ENCODE measurements around the gene SLC25A12. TPM values are rescaled to one million over a fixed set of nuclear protein-coding genes. Genes with fewer than 3 reads are reported as not detected.
A peak's percentile ranks its signal among the peaks of the same experiment; 100 is the strongest.

The SLC25A12 gene
- total RNA-seq, 1 donor from 2014 or later: 13.9 TPM

DNA sequence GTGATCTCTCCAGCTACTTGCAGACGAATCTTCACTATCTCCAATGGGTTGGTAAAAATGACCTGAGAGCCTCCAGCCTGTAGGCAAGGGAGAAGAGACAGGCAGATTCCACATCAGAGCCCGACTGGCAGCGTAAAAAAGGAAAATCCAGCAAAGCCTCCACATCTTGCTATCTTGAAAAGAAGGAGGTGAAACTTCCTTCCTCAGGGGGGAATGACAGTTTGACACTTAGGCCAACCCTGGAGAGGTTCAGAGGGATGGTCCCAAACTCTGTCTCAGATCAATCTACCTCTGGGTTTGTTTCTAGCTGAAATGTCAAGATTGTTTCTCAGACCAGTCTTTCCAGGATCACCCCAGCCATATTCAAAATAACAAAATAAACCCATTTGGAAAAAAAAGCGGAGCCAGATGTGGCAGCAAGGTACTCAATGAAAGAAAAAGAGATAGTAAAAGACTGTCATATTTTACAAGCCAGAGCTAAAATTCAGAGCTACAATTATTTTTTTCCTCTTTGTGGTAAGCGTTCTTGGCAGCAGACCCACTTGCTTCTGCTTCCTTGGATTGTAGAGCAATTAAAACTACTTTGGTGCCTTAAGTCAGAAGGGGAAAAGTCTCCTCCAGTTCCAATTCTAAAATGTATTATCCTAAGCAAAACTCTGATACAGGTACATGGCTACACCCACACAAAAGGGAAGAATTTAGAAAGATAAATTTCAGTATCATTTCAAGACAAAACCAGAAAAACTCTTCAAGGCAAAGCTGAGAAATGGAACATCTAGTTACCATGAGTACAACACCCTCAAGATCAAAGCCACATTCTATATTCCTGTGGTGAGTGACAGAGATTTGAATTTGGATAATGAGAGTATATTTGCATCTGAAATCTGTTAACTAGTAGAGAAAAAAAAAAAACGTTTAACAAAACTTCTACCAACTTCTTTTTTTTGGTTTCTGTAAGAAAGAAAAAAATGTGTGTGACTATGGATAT lies 100.1 kb downstream of the SLC25A12 start:
- DNase-seq (ENCODE audit: low spot score, unreplicated experiment): no peak
- TF ChIP-seq, protein P1, sequence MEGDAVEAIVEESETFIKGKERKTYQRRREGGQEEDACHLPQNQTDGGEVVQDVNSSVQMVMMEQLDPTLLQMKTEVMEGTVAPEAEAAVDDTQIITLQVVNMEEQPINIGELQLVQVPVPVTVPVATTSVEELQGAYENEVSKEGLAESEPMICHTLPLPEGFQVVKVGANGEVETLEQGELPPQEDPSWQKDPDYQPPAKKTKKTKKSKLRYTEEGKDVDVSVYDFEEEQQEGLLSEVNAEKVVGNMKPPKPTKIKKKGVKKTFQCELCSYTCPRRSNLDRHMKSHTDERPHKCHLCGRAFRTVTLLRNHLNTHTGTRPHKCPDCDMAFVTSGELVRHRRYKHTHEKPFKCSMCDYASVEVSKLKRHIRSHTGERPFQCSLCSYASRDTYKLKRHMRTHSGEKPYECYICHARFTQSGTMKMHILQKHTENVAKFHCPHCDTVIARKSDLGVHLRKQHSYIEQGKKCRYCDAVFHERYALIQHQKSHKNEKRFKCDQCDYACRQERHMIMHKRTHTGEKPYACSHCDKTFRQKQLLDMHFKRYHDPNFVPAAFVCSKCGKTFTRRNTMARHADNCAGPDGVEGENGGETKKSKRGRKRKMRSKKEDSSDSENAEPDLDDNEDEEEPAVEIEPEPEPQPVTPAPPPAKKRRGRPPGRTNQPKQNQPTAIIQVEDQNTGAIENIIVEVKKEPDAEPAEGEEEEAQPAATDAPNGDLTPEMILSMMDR (IDR thresholded peaks at IDR 0.05; ENCODE audit: unreplicated experiment): no peak
- Mint-ChIP-seq H3K36me3 (ENCODE audit: insufficient read depth) (peaks cover 2% of the 10 kb centered on the region), H3K4me3 (ENCODE audit: low read depth) (no peak overlapping the region), H3K27me3 (peaks cover 44% of the 10 kb centered on the region), H3K4me1 (ENCODE audit: low read depth) (peaks cover 19% of the 10 kb centered on the region), H3K27ac (no peak overlapping the region), H3K9me3 (ENCODE audit: low read depth) (no peaks in the 10 kb centered on the region)

DNA sequence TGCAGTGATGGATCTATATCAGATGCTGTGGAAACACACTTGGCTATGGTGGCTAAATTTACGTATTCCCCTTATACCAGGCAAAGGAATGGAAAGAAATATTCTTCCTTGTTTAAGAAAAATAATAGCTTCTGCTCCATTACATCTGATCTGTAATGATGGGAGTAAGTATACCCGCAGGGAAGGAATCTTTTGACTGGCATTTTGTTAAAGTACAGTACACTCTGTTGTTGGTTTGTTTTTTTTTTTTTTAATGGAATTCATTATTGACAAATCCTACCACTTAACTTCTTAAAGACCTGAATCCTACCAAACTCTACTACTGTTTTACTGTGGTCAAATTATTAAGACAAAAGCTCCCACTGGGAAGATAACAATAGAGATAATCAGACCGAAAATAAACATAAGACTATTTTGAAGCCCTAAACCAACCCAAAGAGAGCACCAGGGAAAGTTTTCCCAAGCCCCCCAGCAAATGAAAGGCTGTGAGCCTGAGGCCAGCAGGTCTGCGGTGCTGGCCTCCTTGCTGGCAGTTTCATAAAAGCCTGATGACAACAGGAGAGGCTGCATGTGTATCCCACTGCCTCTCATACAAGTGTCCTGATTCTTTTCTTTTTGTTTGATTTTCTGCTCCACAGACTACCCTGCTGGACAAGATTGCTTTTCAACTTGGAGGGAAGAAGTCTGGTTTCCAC lies 101.0 kb downstream of the SLC25A12 start:
- no peak overlapping the region for H3K4me3 Mint-ChIP-seq (ENCODE audit: low read depth)
- H3K4me1 Mint-ChIP-seq (ENCODE audit: low read depth): peaks cover 27% of the 10 kb centered on the region
- no peak for DNase-seq (ENCODE audit: low spot score, unreplicated experiment)
- peak overlapping the region; percentile 30 for H3K27ac Mint-ChIP-seq
- H3K27me3 Mint-ChIP-seq: peaks cover 52% of the 10 kb centered on the region
- no peaks in the 10 kb centered on the region for H3K9me3 Mint-ChIP-seq (ENCODE audit: low read depth)
- H3K36me3 Mint-ChIP-seq (ENCODE audit: insufficient read depth): peaks cover 2% of the 10 kb centered on the region
- TF ChIP-seq, protein P1 (IDR thresholded peaks at IDR 0.05; ENCODE audit: unreplicated experiment): no peak

DNA sequence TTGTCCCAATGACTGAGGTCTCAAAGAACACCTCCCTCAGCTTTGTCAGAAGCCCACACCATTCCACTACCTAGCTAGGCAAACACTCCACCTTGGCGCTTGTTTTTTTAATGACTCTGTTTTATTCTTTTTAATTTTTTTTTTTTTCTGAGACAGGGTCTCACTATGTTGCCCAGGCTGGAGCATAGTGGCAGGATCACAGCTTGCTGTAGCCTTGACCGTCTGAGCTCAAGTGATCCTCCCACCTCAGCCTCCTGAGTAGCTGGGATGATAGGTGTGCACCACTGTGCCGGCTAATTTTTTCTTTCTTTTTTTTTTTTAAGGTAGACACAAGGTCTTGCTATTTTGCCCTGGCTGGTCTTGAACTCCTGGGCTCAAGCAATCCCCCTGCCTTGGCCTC lies 101.9 kb downstream of the SLC25A12 start:
- DNase-seq (ENCODE audit: low spot score, unreplicated experiment): no peak
- Mint-ChIP-seq H3K9me3 (ENCODE audit: low read depth) (peaks cover 2% of the 10 kb centered on the region), H3K27ac (no peak overlapping the region), H3K4me3 (ENCODE audit: low read depth) (no peak overlapping the region), H3K27me3 (peaks cover 54% of the 10 kb centered on the region), H3K36me3 (ENCODE audit: insufficient read depth) (peaks cover 4% of the 10 kb centered on the region), H3K4me1 (ENCODE audit: low read depth) (peaks cover 36% of the 10 kb centered on the region)
- TF ChIP-seq, protein P1 (IDR thresholded peaks at IDR 0.05; ENCODE audit: unreplicated experiment): no peak

DNA sequence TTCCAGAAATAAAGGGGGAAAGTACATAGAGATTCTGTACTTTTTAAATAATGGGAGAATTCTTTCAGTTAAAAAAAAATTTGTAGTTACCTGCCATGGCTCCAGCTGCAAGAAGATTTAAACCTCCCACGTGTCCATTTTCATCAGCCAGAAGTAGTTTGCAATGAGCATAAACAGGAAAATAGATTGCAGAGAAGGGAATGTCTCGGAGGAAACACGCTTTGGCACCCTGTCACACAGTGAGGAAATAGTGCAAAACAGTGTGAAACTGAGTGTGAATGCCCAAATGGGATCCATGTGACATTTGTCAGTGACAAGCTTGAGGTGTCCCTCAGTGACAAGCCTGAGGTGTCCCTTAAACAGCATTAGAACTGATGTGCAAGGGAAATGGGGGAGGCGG lies 102.7 kb downstream of the SLC25A12 start:
- peaks cover 42% of the 10 kb centered on the region for H3K4me1 Mint-ChIP-seq (ENCODE audit: low read depth)
- DNase-seq (ENCODE audit: low spot score, unreplicated experiment): no peak
- TF ChIP-seq, protein P1 (IDR thresholded peaks at IDR 0.05; ENCODE audit: unreplicated experiment): no peak
- H3K27me3 Mint-ChIP-seq: peaks cover 54% of the 10 kb centered on the region
- no peak overlapping the region for H3K27ac Mint-ChIP-seq
- H3K4me3 Mint-ChIP-seq (ENCODE audit: low read depth): no peak overlapping the region
- H3K9me3 Mint-ChIP-seq (ENCODE audit: low read depth): peaks cover 4% of the 10 kb centered on the region
- H3K36me3 Mint-ChIP-seq (ENCODE audit: insufficient read depth): peaks cover 4% of the 10 kb centered on the region

DNA sequence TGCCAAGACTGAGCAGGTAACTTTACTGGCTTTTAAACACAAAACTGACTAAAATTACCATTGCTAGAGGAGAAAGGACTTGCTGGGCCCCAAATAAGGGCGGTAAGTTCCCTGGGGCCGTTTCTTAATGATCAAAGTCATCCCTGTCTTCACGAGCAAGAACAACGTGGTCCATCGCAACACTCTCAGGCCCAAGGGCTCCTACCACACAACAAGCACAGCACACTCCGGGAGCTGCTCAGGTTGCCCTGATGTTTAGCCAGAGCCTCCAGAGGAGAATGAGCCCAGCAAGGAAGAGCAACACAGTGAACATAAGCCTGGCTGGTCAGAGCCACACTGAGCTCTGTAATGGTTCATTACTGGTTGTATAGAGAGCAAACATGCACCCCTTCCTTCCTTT lies 104.1 kb downstream of the SLC25A12 start:
- H3K27ac Mint-ChIP-seq: no peak overlapping the region
- peaks cover 7% of the 10 kb centered on the region for H3K36me3 Mint-ChIP-seq (ENCODE audit: insufficient read depth)
- DNase-seq (ENCODE audit: low spot score, unreplicated experiment): no peak
- peaks cover 36% of the 10 kb centered on the region for H3K4me1 Mint-ChIP-seq (ENCODE audit: low read depth)
- H3K9me3 Mint-ChIP-seq (ENCODE audit: low read depth): peaks cover 4% of the 10 kb centered on the region
- TF ChIP-seq, protein P1 (IDR thresholded peaks at IDR 0.05; ENCODE audit: unreplicated experiment): no peak
- peaks cover 54% of the 10 kb centered on the region for H3K27me3 Mint-ChIP-seq
- no peak overlapping the region for H3K4me3 Mint-ChIP-seq (ENCODE audit: low read depth)

Measured in progenitor cell of endocrine pancreas (in vitro differentiated cells).